LNCAP (cell line): ENCODE measurements around the gene SERPINA10.

Experiments
- TF ChIP-seq, protein P1 (sequence below): fragments of 450-650 bp; IDR thresholded peaks from 2 replicates; pipeline ENCODE4 v1.5.1; 2017; ENCODE audit warnings: mild to moderate bottlenecking

SERPINA10 gene

DNA sequence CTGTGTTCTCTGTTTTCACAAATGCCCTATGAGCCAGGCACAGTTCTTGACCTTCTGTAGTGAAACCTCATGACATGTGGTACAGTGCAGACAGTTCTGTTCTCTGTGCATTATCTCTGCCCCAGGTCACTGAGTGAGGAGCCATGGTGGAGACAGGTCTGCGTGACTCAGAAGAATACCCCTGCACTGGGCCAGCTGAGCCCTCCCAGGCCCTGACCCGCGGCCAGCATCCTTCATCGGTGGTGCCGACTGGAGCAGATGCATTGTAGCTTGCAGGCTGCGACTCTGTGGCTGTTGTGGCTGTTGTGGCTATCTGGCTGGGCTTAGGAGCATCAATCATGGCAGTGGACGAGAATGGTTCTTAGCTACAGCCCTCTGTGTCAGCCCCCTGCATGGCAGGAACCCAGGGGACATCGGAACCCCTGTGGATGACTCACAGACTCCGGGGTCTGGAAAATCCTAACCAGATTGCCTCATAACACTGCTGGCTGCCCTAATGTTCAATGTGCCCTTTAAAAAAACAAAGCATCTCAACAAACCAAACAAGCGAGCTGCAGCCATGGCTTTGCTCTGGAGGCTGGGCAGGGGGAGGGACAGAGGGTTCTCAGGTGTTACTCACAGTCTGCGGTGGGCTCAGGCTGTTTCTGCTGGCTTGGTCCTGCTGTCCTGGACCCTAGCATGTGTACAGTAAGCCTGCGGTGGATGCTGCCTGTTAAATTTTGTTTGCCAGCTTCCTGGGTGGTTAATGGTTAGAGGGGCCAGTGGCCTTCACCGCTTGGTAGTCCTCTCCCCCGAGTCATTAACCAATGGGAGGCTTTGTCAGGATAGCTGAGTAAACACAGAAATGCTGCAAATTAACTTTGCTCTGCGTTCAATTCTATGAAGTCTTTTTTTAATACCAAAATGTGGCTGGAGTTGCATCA, 29.8 kb upstream of the SERPINA10 start, which contains the start of gene SERPINA6:
Gene SERPINA6 (minus strand): TSS at position 689 of the 923 bp plus-strand sequence. CDS start 8,688 bp downstream, outside the sequence.
- TF ChIP-seq, protein P1, sequence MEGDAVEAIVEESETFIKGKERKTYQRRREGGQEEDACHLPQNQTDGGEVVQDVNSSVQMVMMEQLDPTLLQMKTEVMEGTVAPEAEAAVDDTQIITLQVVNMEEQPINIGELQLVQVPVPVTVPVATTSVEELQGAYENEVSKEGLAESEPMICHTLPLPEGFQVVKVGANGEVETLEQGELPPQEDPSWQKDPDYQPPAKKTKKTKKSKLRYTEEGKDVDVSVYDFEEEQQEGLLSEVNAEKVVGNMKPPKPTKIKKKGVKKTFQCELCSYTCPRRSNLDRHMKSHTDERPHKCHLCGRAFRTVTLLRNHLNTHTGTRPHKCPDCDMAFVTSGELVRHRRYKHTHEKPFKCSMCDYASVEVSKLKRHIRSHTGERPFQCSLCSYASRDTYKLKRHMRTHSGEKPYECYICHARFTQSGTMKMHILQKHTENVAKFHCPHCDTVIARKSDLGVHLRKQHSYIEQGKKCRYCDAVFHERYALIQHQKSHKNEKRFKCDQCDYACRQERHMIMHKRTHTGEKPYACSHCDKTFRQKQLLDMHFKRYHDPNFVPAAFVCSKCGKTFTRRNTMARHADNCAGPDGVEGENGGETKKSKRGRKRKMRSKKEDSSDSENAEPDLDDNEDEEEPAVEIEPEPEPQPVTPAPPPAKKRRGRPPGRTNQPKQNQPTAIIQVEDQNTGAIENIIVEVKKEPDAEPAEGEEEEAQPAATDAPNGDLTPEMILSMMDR = no peak

DNA sequence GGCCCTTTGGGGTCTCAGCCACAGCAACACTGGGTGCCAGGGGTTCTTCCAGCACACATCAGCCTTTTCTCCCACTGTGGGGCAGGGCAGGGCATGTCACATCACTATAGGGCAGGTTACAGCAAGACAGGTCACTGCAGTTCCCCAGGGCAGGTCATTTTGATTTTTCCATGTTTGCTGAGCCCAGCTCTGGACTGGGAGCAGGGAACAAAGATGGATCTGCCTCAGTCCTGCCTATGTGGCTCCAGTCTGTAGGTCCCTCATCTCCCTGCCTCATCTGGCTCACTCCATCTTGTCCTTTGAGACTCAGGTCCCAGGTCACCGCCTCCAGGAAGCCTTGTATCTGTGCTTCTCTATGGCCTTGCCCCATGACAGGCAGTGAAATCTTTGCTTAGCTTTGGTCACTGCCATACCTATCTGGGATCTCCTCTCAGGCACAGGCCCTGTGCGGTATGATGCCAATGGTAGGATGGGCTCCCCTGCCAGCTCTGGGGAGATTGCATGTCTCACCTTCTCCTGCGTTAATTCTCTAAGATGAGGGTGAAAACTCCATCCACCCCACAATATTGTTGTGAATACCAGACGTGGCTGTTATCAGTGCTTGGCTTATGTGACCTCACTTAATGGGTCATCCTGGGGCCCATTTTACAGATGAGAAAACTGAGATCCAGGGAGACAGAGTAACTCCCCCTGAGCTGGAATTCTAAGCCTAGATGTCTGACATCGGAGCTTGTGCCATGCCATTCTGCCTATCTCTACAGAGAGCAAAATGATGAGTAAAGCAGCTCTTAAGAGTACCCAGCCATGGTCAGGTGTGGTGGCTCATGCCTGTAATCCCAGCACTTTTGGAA, 28.6 kb upstream of the SERPINA10 start:
- TF ChIP-seq, protein P1 = no peak

DNA sequence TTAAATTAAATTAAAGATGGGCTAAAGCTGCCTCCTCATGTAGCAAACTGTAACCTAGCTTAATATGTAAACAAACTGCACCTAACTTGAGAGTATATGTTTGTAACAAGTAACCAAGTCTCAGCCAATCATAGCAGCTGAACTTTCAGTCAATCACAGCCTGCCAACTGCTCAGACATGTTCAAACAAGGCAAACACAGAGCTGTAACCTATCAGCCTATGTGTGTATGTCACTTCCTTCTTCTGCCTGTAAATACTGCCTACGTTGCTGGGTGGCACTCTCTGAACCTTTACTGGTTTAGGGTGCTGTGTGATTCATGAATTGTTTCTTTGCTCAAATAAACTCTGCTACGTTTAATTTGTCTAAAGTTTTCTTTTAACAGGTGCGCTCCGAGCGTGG, 27.2 kb upstream of the SERPINA10 start:
- TF ChIP-seq, protein P1 = no peak

DNA sequence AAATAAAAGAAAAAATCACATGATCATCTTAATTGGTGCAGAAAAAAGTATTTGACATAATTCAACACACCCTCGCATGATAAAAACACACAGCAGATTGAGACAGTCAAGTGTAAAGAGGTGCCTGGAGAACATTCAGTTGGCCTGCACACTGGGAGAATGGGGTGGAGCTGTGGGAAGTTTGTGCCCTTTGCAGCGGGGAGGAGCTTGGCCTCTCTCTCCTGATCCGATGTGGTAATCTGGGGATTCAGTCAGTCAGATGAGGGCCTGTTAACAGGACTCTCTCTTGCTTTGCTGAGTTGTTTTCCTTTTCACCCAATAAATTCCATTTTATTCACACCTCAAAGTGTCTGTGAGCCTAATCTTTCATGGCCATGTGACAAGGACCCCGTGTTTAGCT, 24.2 kb upstream of the SERPINA10 start:
- TF ChIP-seq, protein P1 = no peak

DNA sequence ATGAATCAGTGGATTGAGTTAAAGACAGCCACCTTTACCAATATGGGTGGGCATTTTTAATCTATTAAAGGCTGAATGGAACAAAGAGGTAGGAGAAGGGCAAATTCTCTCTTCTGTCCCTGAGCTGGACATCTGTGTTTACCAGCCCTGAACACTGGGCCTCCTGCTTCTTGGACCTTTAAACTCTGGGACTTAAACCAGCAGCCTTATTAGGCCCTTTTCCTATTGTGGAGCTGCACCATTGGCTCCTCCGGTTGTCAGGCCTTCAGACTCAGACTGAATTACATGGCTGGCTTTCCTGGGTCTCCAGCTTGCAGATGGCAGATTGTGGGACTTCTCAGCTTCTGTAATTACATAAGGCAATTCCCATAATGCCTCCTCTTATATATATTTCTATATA, 23.6 kb upstream of the SERPINA10 start:
- TF ChIP-seq, protein P1 = no peak

DNA sequence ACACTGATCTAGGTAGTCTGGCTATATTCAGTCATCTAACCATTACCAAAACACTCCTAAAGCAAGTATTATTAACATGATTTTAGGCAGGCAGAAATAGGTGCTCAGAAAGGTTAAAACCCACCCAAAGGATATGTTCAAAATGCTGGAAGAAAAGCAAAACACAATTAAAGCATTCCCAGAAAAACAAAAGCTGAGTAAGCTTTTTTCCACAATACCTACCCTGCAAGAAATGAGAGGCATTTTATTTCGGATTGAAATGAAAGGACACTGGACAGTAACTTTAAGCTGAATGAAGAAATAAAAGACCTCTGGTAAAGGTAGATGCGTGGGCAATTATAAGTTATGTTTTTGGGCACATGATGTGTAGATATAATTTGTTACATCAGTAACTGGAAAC, 21.8 kb upstream of the SERPINA10 start:
- TF ChIP-seq, protein P1 = no peak

DNA sequence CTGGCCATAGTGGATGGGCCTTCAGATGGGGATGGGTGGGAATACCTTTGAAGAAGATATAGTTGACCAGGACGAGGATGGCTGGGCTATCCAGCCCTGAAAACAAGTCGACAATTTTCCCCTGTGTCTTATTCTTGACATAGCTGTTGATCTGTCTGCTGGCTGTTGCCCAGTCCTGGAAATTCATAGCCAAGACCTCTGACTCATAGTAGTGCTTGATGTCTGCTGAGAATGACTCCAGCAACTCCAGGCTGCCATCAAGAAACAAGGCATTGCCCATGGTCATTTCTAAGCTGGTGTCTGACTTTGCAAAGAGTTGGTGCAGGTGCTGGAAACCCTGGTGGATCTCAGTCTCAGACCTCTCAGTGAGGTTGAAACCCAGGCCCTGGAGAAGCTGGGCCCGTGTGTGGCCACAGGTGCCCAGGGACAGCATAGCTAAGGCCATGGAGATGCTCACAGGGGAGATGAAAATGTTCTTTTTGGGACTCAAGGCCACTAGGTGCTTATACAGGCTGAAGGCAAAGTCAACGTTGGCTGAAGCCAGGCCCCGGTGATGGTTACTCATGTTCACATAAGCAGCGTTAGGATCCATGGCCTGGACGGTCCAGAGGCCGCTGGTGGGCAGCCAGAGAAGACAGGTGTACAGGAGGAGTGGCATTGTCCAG, 21.1 kb upstream of the SERPINA10 start:
- TF ChIP-seq, protein P1 = no peak
